Osteoblast (primary cell): ENCODE results near the gene MAP3K7CL. TPM values are rescaled to one million over a fixed set of nuclear protein-coding genes. Genes with fewer than 3 reads are reported as not detected.

Experiments
- DNase-seq: peaks from one replicate; pipeline ENCODE4 v3.0.0; 2011; ENCODE audit warnings: low spot score, mixed read lengths; ENCODE audit not compliant: insufficient read length; ENCODE audit errors: missing footprints
- H2AFZ ChIP-seq: 2 replicates; pipeline ENCODE4 v1.6.0; 2011; ENCODE audit warnings: mild to moderate bottlenecking, low read length
- H3K27ac ChIP-seq: 2 replicates; pipeline ENCODE4 v1.5.1; 2011; ENCODE audit warnings: mild to moderate bottlenecking, low read depth, low read length, moderate library complexity
- H3K27me3 ChIP-seq: 2 replicates; pipeline ENCODE4 v1.6.0; 2012; ENCODE audit warnings: mild to moderate bottlenecking, control low read depth, inconsistent platforms, low read length, moderate library complexity; ENCODE audit not compliant: insufficient read depth
- H3K36me3 ChIP-seq: 2 replicates; pipeline ENCODE4 v1.5.1; 2011; ENCODE audit warnings: mild to moderate bottlenecking, low read length, control low read depth, moderate library complexity; ENCODE audit not compliant: insufficient read depth
- H3K4me1 ChIP-seq: 2 replicates; pipeline ENCODE4 v1.5.1; 2011; ENCODE audit warnings: mild to moderate bottlenecking, low read length, control low read depth, moderate library complexity; ENCODE audit not compliant: insufficient read depth
- H3K4me2 ChIP-seq: 2 replicates; pipeline ENCODE4 v1.6.0; 2011; ENCODE audit warnings: mild to moderate bottlenecking, low read length; ENCODE audit not compliant: insufficient read depth
- H3K4me3 ChIP-seq: fragments of 200-600 bp; sonication (generic); 3 replicates; pipeline ENCODE4 v1.5.1; 2012; ENCODE audit warnings: mild to moderate bottlenecking, low read length, inconsistent platforms; ENCODE audit not compliant: insufficient read depth
- H3K79me2 ChIP-seq: 2 replicates; pipeline ENCODE4 v1.6.0; 2012; ENCODE audit warnings: mild to moderate bottlenecking, low read length, control low read depth, inconsistent platforms; ENCODE audit not compliant: insufficient read depth
- H3K9me3 ChIP-seq: 2 replicates; pipeline ENCODE4 v1.5.1; 2011; ENCODE audit warnings: low read depth, low read length, control low read depth
- H4K20me1 ChIP-seq: 2 replicates; pipeline ENCODE4 v1.6.0; 2012; ENCODE audit warnings: mild to moderate bottlenecking, low read length, control low read depth; ENCODE audit not compliant: insufficient read depth
- total RNA-seq: library from RNA; depleted of rRNA; stranded (reverse); fragments of >200 nt; gene quantifications from 2 replicates; pipeline ENCODE4 v1.2.3, GENCODE V29; 2012
- TF ChIP-seq, protein P1 (sequence below): IDR thresholded peaks from 2 replicates; pipeline ENCODE4 v1.5.1; 2011; ENCODE audit warnings: mild to moderate bottlenecking, low read depth, low read length, moderate library complexity; ENCODE audit errors: extremely low read depth

The MAP3K7CL gene
- total RNA-seq, 1 donor = 19.9 TPM

DNA sequence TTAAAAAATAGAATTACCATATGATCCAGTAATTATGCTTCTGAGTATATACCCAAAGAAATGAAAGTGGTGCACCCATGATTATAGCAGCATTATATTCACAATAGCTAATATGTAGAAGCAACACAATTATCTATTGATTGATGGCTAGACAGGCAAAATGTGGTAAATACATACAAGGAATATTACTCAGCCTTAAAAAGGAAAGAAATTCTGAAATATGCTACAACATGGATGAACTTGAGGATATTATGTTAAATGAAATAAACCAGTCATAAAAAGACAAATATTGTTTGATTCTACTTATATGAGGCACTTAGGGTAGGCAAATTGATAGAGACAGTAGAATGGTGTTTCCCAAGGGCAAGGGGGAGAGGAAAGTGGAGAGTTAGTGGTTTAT is 80.8 kb downstream of the MAP3K7CL start:
- H3K36me3 ChIP-seq = no peaks in the 10 kb centered on the region
- no peaks in the 10 kb centered on the region for H3K9me3 ChIP-seq
- no peak overlapping the region for H3K27ac ChIP-seq
- no peak overlapping the region for H3K4me3 ChIP-seq
- H3K27me3 ChIP-seq = no peaks in the 10 kb centered on the region
- H3K79me2 ChIP-seq = no peaks in the 10 kb centered on the region
- no peak overlapping the region for H3K4me2 ChIP-seq
- peaks cover 23% of the 10 kb centered on the region for H3K4me1 ChIP-seq
- no peak overlapping the region for H2AFZ ChIP-seq
- H4K20me1 ChIP-seq = no peaks in the 10 kb centered on the region
- TF ChIP-seq, protein P1, sequence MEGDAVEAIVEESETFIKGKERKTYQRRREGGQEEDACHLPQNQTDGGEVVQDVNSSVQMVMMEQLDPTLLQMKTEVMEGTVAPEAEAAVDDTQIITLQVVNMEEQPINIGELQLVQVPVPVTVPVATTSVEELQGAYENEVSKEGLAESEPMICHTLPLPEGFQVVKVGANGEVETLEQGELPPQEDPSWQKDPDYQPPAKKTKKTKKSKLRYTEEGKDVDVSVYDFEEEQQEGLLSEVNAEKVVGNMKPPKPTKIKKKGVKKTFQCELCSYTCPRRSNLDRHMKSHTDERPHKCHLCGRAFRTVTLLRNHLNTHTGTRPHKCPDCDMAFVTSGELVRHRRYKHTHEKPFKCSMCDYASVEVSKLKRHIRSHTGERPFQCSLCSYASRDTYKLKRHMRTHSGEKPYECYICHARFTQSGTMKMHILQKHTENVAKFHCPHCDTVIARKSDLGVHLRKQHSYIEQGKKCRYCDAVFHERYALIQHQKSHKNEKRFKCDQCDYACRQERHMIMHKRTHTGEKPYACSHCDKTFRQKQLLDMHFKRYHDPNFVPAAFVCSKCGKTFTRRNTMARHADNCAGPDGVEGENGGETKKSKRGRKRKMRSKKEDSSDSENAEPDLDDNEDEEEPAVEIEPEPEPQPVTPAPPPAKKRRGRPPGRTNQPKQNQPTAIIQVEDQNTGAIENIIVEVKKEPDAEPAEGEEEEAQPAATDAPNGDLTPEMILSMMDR = no peak
- no peak for DNase-seq

GRCh38 chr21:29212446-29212845 is 82.0 kb downstream of the MAP3K7CL start:
- no peak overlapping the region for H3K27ac ChIP-seq
- no peak overlapping the region for H3K4me2 ChIP-seq
- no peak overlapping the region for H2AFZ ChIP-seq
- peaks cover 3% of the 10 kb centered on the region for H3K36me3 ChIP-seq
- H3K4me3 ChIP-seq = no peak overlapping the region
- H3K79me2 ChIP-seq = no peaks in the 10 kb centered on the region
- no peak for DNase-seq
- H3K27me3 ChIP-seq = no peaks in the 10 kb centered on the region
- no peaks in the 10 kb centered on the region for H4K20me1 ChIP-seq
- no peaks in the 10 kb centered on the region for H3K9me3 ChIP-seq
- peaks cover 22% of the 10 kb centered on the region for H3K4me1 ChIP-seq
- TF ChIP-seq, protein P1 = no peak

GRCh38 chr21:29213513-29214385 is 83.3 kb downstream of the MAP3K7CL start:
- no peak overlapping the region for H3K27ac ChIP-seq
- H3K4me1 ChIP-seq = peaks cover 22% of the 10 kb centered on the region
- TF ChIP-seq, protein P1 = no peak
- no peak for DNase-seq
- no peaks in the 10 kb centered on the region for H4K20me1 ChIP-seq
- no peaks in the 10 kb centered on the region for H3K79me2 ChIP-seq
- no peak overlapping the region for H2AFZ ChIP-seq
- no peaks in the 10 kb centered on the region for H3K9me3 ChIP-seq
- peaks cover 3% of the 10 kb centered on the region for H3K36me3 ChIP-seq
- no peak overlapping the region for H3K4me3 ChIP-seq
- no peak overlapping the region for H3K4me2 ChIP-seq
- no peaks in the 10 kb centered on the region for H3K27me3 ChIP-seq

- Histone ChIP-seq H3K4me1 (peaks cover 29% of the 10 kb centered on the region), H3K27me3 (no peaks in the 10 kb centered on the region), H2AFZ (no peak overlapping the region), H3K4me3 (no peak overlapping the region), H3K27ac (no peak overlapping the region), H4K20me1 (no peaks in the 10 kb centered on the region), H3K9me3 (no peaks in the 10 kb centered on the region), H3K4me2 (no peak overlapping the region), H3K36me3 (peaks cover 3% of the 10 kb centered on the region), H3K79me2 (peaks cover 10% of the 10 kb centered on the region)
- TF ChIP-seq, protein P1 = no peak
- no peak for DNase-seq
These were observed 85.3 kb downstream of the MAP3K7CL start for GRCh38 chr21:29215709-29216108.
